ENCODE measurements around the gene SLC22A31. TPM values are rescaled to one million over a fixed set of nuclear protein-coding genes. Genes with fewer than 3 reads are reported as not detected.
"Not testable (repeated sequence)": the region's sequence is repeated elsewhere in the genome, so short reads cannot be mapped to it uniquely, and the experiment has no call there.

Gene SLC22A31
- total RNA-seq, 4 donors from 2014 or later = 0.54 TPM; not detected in 3

GRCh38 chr16:89244754-89245153 lies 44.4 kb upstream of the SLC22A31 start:
- Histone ChIP-seq H3K27ac (no peak overlapping the region), H3K27me3 (no peaks in the 10 kb centered on the region), H3K4me1 (peaks cover 8 to 16% of the 10 kb centered on the region in 2 donors), H3K4me3 (replicated peaks in 1 of 3) (no peak overlapping the region), H3K9me3 (no peaks in the 10 kb centered on the region), H3K36me3 (no peaks in the 10 kb centered on the region)
- TF ChIP-seq POLR2A (IDR thresholded peaks at IDR 0.05) = no peak
- TF ChIP-seq CTCF (IDR thresholded peaks at IDR 0.05) = no peak
- WGBS, 2 donors = 36 to 39% methylated on average over 8 to 12 of the region's 12 CpGs
- peak; percentile 29 to 30 for DNase-seq
- intact Hi-C loops (cut with DNase I) = loop anchor here (5.0 kb wide), 1 partner anchor 43 kb away; no protein-coding TSS in a partner anchor

GRCh38 chr16:89244264-89244663 lies 43.9 kb upstream of the SLC22A31 start:
- not testable (repeated sequence) for DNase-seq; H3K27me3 ChIP-seq; H3K9me3 ChIP-seq; H3K27ac ChIP-seq; H3K4me3 ChIP-seq (replicated peaks in 1 of 3); H3K36me3 ChIP-seq
- H3K4me1 ChIP-seq = peaks cover 8 to 16% of the 10 kb centered on the region in 2 donors
- intact Hi-C loops (cut with DNase I) = loop anchor here (5.0 kb wide), 1 partner anchor 43 kb away; no protein-coding TSS in a partner anchor
- 62 to 69% methylated on average over 13 of the region's 13 CpGs for WGBS, 2 donors

GRCh38 chr16:89243664-89244063 lies 43.3 kb upstream of the SLC22A31 start:
- Histone ChIP-seq H3K4me3 (replicated peaks in 1 of 3) (no peak overlapping the region), H3K36me3 (no peaks in the 10 kb centered on the region), H3K27ac (no peak overlapping the region), H3K27me3 (no peaks in the 10 kb centered on the region), H3K9me3 (no peaks in the 10 kb centered on the region), H3K4me1 (peaks cover 8 to 16% of the 10 kb centered on the region in 2 donors)
- WGBS, 2 donors = 87 to 91% methylated on average over 5 of the region's 5 CpGs
- no peak for DNase-seq
- intact Hi-C loops (cut with DNase I) = loop anchor here (5.0 kb wide), 1 partner anchor 44 kb away; no protein-coding TSS in a partner anchor
- TF ChIP-seq POLR2A (IDR thresholded peaks at IDR 0.05) (no peak), CTCF (IDR thresholded peaks at IDR 0.05) (no peak)

- 54 to 55% methylated on average over 9 to 10 of the region's 12 CpGs for WGBS, 2 donors
- TF ChIP-seq POLR2A (IDR thresholded peaks at IDR 0.05) = no peak
- TF ChIP-seq CTCF (IDR thresholded peaks at IDR 0.05) = no peak
- intact Hi-C loops (cut with DNase I) = loop anchor here (5.0 kb wide), 1 partner anchor 45 kb away; no protein-coding TSS in a partner anchor
Observed at GRCh38 chr16:89242795-89243200, 42.5 kb upstream of the SLC22A31 start.

GRCh38 chr16:89241187-89242007 lies 41.1 kb upstream of the SLC22A31 start:
- intact Hi-C loops (cut with DNase I) = loop anchor here (5.0 kb wide), 1 partner anchor 46 kb away; no protein-coding TSS in a partner anchor
- peaks cover 4% of the 10 kb centered on the region in 2 donors for H3K4me1 ChIP-seq
- peak; percentile 53 to 64 for DNase-seq
- H3K36me3 ChIP-seq = no peaks in the 10 kb centered on the region
- peak in 1 of 2 donors; percentile 72 for TF ChIP-seq POLR2A (IDR thresholded peaks at IDR 0.05)
- TF ChIP-seq CTCF (IDR thresholded peaks at IDR 0.05) = no peak
- no peaks in the 10 kb centered on the region for H3K9me3 ChIP-seq
- WGBS, 2 donors = 7% methylated on average over 35 to 39 of the region's 39 CpGs
- peak overlapping the region; percentile 8 to 60 (median 14) for H3K4me3 ChIP-seq (replicated peaks in 1 of 3)
- peak overlapping the region; percentile 54 to 91 (median 77) for H3K27ac ChIP-seq
- H3K27me3 ChIP-seq = no peaks in the 10 kb centered on the region

More at GRCh38 chr16:89242795-89243200, 42.5 kb upstream of the SLC22A31 start:
- Histone ChIP-seq H3K4me3 (replicated peaks in 1 of 3) (no peak overlapping the region), H3K9me3 (no peaks in the 10 kb centered on the region), H3K36me3 (no peaks in the 10 kb centered on the region), H3K27me3 (no peaks in the 10 kb centered on the region), H3K4me1 (peaks cover 8 to 12% of the 10 kb centered on the region in 2 donors), H3K27ac (no peak overlapping the region)
- no peak for DNase-seq

Measured in thyroid gland (tissue), 4 donors.